GM03348 (cell line): Measurements from ENCODE around the gene USP24.

Experiments used
- DNase-seq: peaks from one replicate; pipeline ENCODE4 v3.0.0; 2012; ENCODE audit warnings: low spot score

Gene USP24, protein sequence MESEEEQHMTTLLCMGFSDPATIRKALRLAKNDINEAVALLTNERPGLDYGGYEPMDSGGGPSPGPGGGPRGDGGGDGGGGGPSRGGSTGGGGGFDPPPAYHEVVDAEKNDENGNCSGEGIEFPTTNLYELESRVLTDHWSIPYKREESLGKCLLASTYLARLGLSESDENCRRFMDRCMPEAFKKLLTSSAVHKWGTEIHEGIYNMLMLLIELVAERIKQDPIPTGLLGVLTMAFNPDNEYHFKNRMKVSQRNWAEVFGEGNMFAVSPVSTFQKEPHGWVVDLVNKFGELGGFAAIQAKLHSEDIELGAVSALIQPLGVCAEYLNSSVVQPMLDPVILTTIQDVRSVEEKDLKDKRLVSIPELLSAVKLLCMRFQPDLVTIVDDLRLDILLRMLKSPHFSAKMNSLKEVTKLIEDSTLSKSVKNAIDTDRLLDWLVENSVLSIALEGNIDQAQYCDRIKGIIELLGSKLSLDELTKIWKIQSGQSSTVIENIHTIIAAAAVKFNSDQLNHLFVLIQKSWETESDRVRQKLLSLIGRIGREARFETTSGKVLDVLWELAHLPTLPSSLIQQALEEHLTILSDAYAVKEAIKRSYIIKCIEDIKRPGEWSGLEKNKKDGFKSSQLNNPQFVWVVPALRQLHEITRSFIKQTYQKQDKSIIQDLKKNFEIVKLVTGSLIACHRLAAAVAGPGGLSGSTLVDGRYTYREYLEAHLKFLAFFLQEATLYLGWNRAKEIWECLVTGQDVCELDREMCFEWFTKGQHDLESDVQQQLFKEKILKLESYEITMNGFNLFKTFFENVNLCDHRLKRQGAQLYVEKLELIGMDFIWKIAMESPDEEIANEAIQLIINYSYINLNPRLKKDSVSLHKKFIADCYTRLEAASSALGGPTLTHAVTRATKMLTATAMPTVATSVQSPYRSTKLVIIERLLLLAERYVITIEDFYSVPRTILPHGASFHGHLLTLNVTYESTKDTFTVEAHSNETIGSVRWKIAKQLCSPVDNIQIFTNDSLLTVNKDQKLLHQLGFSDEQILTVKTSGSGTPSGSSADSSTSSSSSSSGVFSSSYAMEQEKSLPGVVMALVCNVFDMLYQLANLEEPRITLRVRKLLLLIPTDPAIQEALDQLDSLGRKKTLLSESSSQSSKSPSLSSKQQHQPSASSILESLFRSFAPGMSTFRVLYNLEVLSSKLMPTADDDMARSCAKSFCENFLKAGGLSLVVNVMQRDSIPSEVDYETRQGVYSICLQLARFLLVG (N-terminal part only)

DNA sequence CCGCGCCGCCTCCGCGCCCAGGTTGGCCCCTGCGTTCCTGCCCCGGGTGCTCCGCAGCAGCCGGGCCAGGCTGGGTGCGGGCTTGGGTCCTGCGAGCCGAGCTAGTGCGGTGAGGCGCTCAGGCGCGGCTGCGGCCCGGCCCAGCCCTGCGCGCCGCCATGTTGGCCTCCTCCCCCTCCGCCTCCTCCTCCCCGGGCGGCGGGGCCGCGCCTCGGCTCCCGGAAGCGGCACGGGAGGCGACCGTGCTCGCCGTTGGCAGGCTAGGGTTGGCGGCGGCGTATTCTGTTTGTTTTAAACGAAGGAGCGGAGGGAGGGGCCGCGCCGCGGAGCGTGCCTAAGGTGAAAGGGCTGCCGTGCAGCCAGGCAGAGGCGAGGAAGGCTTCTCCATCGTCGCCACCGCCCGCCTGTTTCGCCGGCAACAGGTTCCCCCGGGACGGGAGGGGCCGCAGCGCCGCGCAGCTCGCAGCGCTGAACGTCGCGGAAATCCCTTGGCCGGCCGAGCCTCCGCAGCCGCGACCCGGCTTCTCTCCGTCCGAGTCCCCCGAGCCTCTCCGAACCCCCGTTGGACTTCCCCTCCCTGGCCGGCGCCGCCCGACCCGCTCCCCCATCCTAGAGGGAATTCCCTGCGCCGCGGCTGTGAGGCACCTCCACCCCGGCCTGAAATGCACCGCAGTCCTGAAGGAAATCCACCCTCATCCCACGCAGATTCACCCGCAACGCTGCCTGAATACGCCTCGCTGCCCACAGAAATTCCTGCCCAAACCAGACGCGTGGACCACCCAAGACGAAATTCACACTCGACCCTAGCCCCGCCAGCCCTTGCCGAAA is at the start of gene USP24:
Gene USP24, minus strand, starts transcription at position 171 of the 828 bp plus-strand sequence. CDS start 251 bp downstream, outside the sequence.
- peak; percentile 95 for DNase-seq

DNA sequence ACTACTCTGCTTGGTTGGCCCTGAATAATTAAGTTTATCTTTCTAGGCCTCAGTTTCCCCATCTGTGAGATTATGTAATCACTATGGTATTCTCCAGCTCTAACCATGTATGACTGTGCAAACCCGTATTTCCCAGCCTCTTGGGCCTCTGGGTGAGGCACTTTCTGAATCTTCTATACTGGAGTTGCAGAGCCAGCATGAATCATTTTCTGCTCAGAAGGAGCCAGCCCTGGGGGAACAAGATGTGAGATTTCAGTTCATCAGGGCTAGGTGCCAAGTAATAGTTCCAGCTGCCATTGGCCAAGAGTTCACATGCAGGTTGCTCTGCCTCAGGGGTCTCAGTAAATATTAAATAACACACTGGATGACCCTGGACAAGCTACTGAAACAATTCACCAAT is 47.7 kb upstream of the USP24 start:
- peak; percentile 23 for DNase-seq

DNA sequence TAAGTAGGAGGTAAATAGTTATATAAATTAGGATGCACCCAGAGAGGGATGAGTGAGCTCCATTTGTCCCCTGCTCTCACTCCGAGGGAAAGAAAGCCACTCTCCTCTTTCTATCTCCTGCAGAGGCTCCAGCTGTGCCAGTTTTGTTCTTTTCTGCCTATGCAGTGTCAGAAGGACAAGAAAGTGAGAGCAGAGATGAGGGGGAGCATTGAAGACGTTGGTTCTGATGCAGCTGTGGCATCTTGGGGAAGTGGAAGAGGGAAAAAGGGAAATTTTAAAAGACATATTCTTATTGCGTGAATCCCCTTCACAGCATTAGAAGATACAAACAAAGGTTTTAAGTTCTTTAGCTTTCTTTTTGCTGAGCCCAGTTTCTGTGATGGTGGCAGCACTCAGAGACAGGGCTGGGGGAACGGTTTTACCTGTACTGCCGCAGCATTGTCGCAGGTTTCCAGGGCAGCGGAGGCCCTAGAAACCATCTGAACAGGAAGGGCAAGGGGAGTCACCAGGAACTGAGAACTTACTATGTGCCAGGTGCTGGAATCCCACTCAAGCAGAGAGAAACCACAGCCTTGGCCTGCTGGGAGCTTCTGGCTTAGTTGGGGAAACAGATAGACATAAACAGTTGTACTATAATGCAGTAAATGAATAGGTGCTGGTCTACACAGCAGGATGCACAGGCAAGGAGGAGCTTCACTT is 44.9 kb upstream of the USP24 start:
- no peak for DNase-seq

DNA sequence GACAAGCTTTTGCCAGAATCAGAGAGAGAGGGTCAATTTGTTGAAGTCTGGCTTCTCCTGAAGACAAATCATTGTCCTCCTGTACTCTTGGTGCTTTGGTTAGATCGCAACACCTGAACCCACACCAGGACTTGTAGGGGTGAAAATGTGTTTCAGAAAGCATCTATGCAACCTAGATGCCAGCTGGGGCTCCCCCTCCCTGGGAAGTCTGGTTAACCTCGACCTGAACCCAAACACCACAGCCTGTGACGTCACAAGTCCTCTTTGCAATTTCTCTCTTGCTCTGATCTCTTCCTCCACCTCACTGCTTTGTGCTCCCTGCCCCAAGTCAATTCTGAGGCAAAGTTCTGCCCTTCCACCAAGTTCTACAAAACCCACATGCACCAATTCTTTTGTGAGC is 42.8 kb upstream of the USP24 start:
- DNase-seq = no peak

DNA sequence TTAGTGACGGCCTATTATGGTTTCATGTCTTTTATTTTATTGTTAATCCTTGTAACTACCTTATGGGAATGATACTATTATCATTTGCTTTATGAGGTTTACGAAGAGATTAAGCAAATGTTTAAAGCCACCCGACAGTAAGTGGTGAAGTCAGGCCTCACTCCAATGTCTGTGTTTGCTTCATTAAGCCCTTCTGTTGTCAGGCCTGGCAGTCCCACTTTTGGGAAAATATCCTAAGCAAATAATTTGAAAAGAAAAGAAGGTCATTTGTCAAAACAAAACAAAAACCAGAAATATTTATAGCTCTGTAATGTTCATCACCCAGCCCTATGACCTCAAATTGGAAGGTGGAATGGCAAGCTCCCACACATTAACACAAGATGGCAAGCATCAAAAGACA is 40.7 kb upstream of the USP24 start:
- DNase-seq = no peak

DNA sequence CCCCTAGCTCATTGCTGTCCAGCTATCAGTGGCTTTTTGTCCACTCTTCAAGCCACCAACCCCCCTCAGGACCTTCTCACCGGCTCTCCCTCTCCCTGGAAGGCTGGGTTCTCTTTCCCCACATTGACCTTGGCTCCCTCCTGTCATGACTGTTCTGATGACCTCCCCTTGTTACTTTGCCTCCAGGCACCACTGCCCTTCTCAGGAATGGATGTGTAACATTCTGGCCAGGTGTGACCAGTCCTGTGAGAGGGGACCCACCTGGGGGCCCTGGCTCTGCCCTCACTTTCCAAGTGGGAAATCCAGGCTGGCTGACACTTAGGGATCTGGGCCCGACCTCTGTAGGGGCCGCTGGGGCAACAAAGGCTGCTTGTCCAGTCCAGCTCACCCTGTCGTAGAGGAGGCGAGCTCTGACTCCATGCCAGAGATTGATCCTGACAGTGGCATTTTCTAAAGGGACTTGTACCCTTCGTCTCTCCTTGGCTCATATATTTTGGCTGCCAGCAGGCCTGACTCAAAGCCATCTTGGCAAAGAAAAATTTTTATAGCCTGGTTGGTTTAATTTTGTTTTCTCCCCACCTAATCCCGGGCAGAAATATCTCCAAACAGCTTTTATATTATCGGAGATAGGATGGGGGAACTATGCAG is 37.9 kb upstream of the USP24 start:
- DNase-seq = no peak

DNA sequence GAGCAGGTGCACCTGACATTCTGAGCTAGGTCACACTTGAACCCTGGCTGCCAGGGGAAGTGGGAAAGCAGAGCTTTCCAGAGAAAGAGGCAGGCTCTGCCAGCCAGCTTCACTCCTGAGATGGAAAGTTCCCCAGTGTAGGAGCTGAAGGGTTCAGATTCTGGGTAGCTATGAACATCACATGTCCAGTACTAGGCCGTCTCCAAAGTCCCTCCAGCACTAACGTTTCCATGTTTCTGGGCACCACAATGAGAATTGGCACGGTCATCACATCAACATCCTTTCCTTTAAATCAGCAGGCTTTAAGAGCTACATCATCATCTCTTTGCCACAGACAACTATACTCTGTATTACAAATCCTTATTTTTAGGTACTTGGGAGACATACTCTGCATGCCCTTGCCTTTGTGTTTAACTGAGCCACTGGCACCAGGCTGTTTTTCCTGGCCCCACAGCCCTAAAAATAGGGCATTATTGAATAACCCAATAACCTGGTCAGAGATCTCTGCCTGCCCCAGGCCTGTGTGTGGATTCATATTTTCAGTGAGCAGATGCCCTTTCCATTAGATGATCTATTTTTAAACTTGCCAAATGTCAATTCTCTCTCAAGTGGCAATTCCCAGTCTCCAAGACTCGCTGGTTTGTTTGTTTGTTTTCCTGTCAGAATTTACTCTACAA is 35.4 kb upstream of the USP24 start:
- DNase-seq = no peak

DNA sequence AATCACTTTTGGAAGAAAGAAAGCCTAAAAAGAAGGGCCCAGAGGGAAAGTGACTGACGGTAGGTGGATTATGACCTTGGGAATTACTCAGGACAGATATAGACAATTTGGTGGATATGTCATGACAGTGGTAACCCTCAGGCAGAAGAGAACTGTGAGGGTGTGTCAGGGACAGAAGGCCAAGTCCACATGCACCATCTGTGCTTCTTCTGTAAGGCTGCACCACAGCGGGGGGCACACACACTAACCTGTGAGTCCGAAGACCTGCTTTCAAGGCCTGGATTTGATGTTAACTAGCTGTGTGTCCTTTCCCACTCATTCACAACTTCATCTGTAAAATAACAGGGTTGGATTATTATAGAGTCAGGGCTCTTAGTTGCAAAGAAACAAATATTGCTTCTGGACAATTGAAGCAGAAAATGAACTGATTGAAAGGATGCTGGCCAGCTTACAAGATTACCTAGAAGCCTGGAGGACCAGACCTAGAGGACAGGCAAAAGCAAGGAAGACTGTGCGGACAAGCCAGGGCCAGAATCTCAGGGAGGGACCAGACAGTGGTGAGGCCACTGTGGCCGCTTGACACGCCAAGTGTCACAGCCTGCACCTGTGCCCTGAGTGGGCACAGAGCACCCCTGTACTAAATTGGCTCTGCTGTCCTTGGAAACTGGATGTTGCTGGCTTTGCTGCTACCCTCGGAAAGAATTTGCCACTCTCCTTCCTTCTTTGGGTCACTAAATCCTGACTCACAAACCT is 34.7 kb upstream of the USP24 start:
- no peak for DNase-seq

DNA sequence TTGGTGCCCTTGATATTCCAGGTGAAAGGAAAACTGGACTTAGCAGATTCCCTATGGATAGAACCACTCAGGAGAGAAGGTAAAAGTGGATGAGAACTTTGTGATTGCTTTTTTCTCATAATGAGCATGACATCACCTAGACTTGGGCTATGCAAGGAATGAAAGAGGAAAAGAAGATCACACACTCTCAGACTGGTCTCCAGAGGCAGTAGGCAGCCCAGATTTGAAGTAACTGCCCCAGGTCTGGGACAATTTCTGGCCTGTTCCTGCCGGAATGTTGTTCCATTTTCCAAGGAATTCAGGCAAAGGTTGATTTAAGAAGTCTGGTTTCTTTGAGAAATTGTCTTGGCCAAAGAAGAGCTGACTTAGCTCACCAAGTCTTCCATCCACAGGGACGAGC is 31.7 kb upstream of the USP24 start:
- DNase-seq = no peak

DNA sequence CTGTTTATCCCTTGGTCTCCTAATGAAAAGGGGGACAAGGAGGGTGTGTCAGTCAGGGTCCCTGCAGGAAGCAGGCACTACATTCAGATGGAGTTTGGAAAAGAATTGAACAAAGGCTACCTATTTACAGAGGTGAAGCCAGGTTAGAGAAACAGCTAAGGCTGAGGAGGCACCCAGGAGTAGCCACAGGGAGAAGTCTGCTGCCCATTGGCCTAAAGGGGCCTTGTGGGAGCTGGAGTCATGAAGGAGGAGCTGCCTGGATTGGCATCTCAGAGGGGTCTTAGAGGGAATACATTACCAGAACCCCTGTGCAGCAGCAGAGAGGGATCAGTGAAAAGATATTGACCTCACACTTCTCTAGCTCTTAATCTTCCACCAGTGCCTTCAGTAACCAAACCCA is 31.2 kb upstream of the USP24 start:
- no peak for DNase-seq

DNA sequence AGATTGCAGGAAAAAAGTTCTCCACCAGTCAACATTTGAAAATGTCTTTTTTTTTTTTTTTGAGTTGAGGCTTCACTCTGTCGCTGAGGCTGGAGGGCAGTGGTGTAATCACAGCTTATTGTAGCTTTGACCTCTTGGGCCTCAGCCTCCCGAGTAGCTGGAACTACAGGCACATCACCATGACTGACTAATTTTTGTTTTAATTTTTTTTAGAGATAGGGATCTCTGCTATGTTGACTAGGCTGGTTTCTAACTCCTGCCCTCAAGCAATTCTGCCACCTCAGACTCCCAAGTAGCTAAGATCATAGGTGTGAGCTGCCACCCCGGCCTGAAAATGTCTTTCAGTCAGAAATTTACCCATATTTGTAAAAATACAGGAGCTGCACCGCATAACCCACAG is 30.6 kb upstream of the USP24 start:
- no peak for DNase-seq

DNA sequence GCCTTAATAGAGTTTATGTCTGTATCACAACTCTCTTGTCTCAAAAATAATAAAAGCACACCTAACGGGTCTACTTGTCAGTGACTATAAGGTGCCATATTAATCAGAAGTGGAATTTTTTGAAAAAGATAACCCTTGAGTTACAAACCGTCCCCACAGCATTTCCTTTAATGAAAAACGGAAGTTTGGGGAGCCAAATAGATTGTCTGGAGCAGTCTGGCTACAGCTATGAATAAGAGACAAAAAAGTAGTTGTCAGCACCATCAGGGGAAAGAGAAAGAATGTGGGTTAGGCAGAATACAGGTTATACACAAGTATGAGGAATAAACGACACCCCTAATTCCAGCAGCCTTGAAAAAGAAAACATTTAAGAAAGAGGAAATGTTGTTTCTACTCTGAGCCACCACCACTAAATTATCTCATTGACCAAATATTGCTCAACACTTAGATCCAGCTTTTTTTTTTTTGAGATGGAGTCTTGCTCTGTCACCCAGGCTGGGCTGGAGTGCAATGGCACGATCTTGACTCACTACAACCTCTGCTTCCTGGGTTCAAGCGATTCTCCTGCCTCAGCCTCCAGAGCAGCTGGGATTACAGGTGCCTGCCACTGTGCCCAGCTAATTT is 29.4 kb upstream of the USP24 start:
- DNase-seq = peak; percentile 54

DNA sequence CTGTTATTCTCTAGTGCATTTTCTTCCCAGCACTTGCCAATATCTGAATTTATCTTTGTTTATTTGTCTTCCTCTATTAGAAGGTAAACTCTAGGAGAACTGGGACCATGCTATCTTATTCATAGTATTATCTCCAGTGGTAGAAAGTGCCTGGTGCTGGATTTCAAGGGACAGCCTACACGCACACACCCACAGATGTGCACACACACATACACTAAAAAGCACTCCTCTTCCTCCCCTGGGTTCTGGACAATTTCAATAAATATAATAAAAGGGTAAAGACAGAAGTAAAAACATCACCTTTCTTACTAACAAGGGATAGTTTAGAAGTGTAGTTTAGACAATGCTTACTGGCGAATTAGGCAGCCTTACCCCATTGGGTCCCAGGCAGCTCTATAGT is 28.5 kb upstream of the USP24 start:
- no peak for DNase-seq

DNA sequence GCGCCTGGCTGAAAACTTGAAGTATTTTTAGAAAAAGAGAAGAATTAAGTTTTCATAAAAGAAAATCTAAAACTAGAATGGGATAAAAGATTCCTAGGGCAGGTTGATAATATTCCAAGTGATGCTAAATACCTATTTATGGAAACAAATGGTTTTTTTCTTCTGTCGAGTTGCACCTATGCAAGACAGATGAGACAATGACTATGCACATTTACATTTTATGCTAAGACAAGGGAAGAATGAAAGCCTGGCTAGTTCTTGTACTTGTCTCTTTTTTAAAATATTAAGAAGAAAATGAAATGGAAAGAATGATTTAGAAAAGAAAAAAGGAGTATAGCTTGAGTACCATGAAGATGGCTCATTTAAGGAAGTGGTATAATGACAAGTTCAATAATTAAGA is 24.4 kb upstream of the USP24 start:
- DNase-seq = no peak

DNA sequence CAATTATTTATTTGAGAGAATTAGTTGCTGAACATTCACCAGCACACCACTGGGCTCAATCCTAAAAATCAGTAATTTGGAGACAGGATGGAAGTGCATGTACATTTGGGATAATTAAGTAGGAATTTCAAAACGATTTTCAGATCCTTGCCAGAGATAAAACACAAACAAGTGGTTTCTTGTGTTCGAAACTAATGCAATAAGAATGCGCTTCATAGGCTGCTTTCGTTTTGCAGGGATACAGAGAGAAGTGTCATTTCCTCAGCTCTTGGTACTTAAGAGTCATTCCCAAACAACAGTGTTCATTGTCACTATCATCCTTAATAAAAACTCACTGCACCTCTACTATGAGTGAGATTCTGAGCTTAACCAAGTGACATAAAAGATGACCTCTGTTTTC is 20.6 kb upstream of the USP24 start:
- peak; percentile 83 for DNase-seq

DNA sequence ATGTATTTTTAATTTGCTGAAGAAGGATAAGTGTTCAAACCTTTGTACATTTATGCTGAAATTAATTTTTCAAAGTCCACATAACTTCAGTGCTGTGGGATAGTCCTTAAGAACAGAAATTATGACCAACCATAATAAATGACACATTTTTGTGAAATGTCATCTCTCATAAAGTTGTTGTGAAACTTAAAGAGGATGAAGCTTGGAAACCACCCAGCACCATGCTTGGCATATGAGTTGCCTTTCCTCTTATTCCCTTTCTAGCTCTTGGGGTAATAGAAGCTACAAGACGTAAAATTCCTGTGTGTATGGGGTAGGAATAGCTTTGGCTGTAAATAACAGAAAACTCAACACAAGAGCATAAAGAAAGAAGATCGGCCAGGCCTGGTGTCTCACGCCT is 18.9 kb upstream of the USP24 start:
- peak; percentile 62 for DNase-seq

DNA sequence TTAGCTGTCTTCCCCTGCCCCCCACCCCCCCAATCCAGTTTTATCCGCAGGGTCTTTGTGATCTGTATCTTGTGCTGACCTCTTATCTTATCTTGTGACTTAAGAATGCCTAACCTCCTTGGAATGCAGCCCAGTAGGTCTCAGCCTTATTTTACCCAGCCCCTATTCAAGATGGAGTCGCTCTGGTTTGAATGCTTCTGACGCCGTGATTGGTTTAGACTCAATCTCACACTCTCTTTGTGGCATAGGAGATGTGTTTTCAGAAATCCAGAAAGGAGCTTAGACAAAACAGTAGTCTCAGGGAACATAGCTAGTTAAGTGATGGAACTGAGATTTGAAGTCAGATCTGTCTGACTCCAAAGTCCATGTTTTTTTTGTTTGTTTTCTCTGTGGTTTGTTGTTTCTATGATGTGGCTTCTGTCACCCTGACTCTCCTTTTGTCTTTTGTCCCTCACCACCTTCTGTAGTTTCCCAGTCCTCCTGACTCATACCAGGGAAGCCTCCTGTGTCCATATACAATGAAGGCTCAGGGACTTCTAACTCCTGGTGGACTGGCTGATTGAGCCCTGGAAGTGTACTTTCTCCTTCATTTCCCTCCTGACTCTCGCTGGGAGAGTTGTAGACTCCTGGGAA is 18.1 kb upstream of the USP24 start:
- no peak for DNase-seq
